Measurements from ENCODE around the gene CDC37.
A peak's percentile ranks its signal among the peaks of the same experiment; 100 is the strongest.

Gene CDC37

DNA sequence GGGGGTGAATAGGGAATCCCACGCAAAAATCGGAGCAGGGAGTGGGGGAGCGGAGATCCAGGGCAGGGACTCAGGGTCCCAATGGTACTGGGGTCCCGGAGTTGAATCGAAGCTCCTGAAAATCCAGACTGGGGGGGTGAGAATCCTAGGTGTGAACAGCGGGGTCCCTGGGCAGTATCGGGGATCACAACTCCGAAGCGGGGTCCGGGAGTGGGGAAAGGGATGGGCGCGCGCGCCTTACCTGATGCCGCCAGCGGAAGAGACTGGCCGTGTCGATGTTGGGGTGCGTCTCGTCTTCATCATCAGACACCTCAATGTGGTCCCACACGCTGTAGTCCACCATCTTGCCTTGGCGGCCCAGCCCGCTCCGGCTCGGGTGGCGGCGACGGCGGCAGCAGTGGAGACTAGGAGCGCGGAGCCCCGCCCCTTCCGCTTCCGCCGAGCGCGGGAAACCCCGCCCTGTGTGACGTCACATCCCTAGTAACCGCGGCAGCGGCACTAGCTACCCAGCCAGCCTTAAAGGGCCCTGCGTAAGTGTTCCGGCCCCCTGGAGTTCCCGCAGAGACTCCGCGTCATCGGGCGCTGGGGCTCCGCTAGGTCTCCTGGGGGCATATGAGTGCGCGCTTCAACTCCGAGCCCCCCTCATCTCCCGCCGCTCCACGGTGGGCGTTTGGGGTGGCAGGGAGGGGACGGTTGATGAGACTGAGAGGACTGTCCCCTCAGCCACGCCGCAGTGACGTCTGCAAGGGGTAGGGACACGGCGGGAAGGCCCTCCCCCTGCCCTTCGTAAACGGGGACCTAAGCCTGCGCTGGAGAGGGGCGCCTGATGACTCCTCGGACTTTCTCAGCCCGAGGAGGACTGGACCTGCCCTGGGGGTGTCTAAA, at the start of gene CDC37:
Gene CDC37, minus strand, starts transcription at position 406 of the 885 bp plus-strand sequence. Its CDS starts 63 bp downstream, at position 343.
- peak within 1 kb of the TSS; percentile 35 to 93 (median 84) for H3K27ac ChIP-seq
- H3K4me3 ChIP-seq = peak within 1 kb of the TSS; percentile 78 to 93 (median 81)

DNA sequence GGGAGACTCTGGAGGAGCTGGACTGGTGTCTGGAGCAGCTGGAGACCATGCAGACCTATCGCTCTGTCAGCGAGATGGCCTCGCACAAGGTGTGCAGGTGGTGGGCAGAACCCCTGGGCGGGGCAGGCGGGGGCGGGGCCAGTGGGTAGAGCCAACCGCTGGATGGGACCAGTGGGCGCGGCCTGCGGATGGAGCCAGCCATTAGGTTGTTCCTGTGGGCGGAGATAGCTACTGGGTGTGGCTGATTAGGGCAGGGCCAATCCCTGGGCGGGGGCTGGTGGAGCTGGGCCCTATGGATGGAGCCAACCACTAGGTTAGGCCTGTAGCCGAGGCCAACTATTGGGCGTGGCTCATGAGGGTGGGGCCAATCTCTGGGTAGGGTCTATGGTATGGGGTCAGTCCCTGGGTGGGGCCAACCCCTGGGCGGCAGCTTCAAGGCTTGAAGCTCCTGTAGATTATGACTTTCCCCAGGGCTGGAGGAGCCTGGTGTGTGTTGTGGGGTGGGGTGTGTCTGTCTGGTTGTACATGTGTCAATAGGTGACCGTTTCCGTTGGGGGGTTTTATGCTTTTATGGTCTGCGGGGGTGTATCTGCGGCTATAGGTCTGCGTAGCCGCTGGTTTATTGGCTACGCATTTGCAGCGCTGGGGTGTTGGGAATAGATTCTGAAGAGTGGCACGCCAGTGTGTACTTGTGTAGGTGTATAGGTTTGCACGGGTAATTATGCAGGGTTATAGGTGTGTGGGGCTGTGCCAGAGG, 47.7 kb upstream of the CDC37 start:
- no peak overlapping the region for H3K4me3 ChIP-seq
- H3K27ac ChIP-seq = no peak overlapping the region

DNA sequence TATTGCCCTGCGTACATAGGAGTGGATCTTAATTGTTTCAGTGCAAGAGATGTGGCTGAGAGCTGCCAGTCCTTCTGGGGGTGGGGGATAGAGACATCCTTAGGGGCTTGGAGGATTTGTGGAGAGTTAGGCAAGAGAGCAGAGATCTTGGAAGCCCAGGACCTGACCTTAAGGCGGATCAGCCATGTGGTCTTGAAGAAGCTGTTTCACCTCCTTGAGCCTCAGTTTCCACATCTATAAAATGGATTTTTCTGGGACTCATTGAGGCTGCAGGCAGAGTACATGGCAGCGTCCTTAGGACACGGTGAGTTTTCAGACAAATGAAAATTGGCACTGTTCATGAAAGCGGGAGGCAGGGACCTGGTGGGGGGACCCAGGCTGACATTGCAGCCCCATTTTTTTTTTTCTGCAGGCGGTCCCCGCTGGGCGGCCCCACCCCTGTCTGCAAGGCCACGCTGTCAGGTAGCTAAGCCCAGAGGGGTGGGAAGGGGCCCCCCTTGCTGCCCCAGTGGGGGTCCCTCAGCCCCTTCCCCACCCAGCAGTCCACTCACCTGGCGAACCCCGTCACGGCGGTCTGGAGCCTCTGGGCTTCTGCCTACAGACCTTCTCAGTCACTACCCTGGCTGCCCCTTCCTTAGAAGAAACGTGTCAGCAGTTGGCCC, 47.0 kb upstream of the CDC37 start:
- H3K4me3 ChIP-seq = no peak overlapping the region
- H3K27ac ChIP-seq = no peak overlapping the region

DNA sequence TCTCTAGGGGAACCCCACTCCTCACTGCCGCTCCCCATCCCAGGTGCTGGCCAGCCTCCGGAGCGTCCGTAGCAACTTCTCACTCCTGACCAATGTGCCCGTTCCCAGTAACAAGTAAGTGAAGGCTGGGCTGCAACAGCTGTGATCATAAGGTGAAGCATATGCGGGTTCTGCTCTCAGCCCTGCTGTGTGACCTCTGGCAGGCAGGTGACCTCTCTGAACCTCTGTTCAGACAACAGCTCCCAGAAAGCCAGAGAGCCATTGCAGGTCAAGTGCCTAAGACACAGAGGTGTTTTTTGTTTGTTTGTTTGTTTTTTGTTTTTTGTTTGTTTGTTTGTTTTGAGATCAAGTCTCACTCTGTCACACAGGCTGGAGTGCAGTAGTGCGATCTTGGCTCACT, 45.7 kb upstream of the CDC37 start:
- H3K27ac ChIP-seq = no peak overlapping the region
- no peak overlapping the region for H3K4me3 ChIP-seq

DNA sequence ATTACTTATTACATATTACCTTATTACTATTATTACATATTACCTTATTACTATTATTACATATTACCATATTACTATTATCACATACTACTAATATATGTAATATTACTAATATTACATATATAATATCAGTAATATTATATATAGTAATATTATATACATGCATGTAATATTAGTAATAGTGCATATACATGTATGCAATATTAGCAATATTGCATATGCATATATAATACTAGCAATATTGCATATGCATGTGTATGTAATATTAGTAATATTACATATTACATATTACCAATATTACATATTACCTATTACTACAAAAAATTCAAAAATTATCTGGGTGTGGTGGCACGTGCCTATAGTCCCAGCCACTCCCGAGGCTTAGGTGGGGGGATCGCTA, 39.4 kb upstream of the CDC37 start:
- no peak overlapping the region for H3K27ac ChIP-seq
- no peak overlapping the region for H3K4me3 ChIP-seq

DNA sequence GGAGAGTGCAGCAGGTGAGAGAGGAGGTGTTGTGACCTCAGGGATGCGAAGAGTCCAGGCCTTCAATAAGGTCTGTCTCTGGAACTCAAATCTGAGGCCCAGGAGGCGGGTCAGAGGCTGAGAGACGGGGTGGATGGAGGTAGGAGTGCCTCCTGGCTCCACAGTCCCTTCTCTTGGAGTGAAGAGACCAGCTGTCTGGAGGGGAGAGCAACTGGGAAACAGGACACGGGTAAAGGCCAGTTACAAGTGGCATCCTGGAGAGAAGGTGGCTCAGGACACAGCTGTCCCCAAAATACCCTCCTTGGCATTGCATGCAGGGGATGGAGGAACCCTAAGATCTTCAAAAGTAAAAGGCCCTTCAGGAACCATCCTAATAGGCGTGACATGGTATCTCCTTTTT, 36.2 kb upstream of the CDC37 start:
- Histone ChIP-seq H3K27ac (no peak overlapping the region), H3K4me3 (no peak overlapping the region)

DNA sequence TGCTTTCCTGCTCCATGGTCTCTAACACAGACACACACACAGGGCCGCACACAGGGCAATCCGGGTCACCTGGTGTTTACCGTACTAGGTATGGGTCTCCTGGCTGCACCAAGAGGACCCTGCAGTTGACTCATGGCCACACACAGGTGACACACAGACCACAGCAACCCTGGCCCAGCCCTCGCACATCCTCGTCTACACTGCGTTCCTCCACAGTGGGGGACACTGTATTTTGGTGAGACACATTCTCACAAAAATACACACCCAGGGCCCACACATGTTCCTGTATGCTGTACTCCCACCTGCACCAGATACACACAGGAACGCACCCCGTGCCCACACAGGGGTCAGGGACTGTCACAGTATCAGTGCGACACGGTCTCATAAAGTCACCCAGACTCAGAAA, 29.8 kb upstream of the CDC37 start:
- H3K27ac ChIP-seq = peak overlapping the region in 3 of 21 experiments; percentile 73 to 85 (median 81)
- no peak overlapping the region for H3K4me3 ChIP-seq

DNA sequence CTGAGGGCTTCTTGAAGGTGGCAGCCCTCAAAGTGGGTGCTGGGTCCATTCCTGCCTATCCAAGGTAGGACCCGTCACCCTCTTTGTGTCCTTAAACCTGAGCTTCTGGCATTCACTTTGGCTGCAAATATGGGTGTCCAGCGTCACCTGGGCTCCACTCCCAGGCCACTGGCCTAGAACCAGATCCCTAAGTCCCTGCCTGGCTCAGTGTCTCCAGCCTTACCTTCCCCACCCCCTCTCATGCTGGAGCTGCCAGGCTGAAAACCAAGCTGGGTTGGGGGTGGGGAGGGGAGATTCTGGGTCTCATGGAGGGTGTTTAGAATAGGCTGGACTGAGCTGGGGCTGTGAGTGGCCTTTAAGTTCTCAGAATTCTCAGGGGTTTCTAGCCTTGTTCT, 29.4 kb upstream of the CDC37 start:
- H3K4me3 ChIP-seq = peak overlapping the region in 6 of 7 experiments; percentile 35 to 51 (median 47)
- peak overlapping the region in 13 of 21 experiments; percentile 62 to 85 (median 76) for H3K27ac ChIP-seq

DNA sequence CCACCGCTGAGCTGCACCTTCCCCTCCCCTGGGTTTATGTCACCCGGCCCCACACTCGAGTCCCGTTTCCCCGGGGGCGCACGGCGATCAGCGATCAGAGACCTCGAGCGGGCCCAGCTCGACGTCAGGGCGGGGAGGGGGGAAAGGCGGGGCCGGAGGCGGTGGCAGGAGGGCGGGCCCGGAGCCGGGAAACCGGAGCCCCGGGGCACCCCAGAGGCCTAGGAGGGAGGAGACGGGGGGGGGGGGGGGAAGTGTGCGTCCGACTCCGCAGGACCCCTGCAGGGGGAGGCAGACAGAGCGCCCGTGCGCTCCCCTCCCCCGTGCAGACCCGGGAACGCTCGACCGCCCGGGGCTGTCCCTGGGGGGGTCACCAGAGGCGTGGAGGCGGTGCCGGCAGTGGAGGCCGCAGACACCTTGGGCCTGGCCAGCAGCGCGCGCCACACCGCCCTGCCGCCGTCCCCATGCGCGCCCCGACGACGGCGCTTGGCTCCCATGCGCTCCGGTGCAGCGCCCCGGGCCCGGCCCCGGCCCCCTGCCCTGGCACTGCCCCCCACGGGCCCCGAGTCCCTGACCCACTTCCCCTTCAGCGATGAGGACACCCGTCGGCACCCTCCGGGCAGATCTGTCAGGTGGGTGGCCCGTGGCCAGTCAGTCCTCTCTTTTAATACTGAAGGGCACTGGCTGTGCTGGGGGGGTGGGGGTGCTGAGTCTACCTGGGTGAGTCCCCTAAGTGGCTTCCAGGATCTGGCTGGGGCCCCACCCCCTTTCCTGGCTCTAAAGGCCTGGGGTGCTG, 28.8 kb upstream of the CDC37 start:
- peak overlapping the region in 20 of 21 experiments; percentile 7 to 85 (median 70) for H3K27ac ChIP-seq
- peak overlapping the region; percentile 35 to 51 (median 46) for H3K4me3 ChIP-seq

DNA sequence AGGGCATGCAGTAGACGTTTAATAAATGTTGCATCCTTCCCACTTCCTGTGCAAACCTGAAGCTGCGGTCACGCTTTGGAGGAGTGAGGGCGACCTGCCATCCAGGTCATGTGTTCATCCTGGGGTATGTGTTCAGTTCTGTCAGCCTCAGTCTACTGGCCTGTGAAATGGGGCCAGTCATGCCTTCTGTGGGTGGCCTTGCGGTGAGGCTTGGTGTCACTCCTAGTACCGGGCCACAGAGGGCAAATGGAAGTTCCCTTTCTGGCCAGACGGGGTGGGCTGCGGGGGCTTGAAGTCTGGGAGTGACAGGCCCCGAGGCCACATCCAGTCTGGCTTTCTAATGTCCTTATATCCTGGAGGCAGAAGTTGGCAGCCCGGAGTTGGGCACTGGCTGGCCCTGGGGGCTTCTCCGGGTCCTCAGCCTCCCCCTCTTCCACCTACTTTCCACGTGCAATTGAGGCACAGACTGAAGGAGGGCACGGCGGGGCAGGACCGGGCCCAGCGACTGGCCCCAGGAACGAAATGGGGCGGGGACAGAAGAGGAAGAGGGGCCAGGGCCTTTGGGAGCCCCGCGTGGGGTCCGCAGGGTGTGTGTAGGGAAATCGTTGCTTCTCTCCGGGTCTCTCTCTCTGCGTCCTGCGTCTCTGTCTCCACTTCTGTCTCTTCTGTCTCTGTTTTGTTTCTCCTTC, 28.1 kb upstream of the CDC37 start:
- Histone ChIP-seq H3K4me3 (peak overlapping the region; percentile 35 to 51 (median 46)), H3K27ac (peak overlapping the region in 20 of 21 experiments; percentile 7 to 85 (median 70))

DNA sequence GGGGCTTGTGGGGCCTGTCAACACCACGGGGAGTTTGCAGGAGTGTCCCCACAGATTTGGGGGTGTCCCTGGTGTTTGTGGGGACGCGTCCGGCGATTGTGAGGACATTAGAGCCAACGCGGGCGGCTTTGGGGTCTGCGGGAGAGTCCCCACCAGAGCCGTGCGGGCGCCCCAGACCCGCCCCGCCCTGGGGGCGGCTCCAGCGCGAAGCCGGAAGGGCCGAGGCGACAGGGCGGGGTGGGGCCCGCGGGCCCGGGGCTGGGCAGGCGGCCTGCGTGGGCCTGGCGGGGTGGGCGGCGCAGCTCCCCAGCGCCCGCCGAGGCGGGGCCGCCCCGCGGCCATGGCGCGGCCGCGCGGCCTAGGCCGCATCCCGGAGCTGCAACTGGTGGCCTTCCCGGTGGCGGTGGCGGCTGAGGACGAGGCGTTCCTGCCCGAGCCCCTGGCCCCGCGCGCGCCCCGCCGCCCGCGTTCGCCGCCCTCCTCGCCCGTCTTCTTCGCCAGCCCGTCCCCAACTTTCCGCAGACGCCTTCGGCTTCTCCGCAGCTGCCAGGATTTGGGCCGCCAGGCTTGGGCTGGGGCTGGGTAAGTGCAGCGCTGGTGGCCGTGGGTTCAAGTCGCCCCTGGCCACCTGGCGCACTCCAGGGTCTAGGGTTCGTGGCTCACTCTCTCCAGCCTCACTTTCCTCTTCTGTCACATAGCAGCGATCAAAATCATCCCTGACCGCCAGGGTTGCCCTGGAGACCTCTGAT, 27.3 kb upstream of the CDC37 start:
- H3K27ac ChIP-seq = peak overlapping the region in 19 of 21 experiments; percentile 21 to 85 (median 69)
- H3K4me3 ChIP-seq = peak overlapping the region; percentile 35 to 51 (median 46)

DNA sequence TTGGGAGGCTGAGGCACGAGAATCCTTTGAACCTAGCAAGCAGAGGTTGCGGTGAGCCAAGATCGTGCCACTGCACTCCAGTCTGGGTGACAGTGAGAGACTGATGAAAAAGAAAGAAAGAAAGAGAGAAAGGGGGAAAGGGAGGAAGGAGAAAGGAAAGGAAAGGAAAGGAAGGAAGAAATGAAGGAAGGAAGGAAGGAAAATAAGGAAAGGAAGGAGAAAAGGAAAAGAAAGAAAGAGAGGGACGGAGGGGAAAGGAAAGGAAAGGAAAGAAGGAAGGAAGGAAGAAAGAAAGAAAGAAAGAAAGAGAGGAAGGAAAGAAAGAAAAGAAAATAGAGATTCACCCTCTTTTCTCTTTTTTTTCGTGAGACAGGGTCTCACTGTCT, 25.6 kb upstream of the CDC37 start:
- Histone ChIP-seq H3K4me3 (no peak overlapping the region), H3K27ac (peak overlapping the region in 7 of 21 experiments; percentile 1 to 81 (median 44))

DNA sequence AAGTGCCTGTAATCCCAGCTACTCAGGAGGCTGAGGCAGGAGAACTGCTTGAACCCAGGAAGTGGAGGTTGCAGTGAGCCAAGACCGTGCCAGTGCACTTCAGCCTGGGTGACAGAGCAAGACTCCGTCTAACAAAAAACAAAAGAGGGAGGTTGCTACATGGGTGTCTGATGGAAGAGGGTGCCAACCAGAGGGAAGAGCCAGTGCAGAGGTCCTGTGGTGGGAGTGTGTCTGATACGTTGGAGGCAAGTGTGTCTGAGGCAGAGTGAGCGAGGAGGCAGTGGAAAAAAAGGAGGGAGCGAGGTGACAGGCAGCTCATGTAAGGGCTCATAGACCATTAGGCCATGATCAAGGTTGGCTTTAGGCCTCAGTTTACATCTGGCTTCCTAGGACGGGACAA, 23.8 kb upstream of the CDC37 start:
- Histone ChIP-seq H3K27ac (peak overlapping the region in 3 of 21 experiments; percentile 11 to 67 (median 50)), H3K4me3 (no peak overlapping the region)

DNA sequence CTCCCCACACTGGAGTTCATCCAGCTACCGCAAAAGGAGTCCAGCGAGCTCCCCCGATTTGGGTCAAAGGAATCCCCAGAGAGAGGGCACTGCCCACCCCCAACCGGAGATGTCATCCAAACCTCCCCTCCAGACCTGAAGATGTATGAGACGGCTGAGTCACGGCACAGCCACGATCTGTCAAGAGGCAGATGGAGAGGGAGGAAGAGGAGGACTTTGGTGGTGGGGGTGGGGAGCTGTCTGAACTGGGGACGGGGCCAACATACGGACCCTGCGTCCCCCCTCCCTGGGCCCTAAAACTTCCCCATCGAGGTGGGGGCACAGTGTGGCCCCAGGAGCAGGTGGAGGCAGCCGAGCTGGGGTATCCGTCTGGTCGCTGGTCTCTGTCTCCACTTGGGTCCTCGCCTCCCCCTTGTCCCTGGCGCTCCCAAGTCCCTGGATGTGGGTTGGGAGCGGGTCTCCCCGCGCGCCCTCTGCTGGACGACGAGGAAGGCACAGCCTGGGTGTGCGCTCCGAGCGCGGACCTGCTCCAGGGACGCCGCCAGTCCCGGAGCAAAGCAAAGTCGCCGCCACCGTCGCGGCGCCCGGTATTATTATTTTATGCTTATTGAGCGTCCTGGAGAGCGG, 20.8 kb upstream of the CDC37 start:
- Histone ChIP-seq H3K27ac (peak overlapping the region in 15 of 21 experiments; percentile 1 to 85 (median 54)), H3K4me3 (peak overlapping the region; percentile 6 to 28 (median 12))

DNA sequence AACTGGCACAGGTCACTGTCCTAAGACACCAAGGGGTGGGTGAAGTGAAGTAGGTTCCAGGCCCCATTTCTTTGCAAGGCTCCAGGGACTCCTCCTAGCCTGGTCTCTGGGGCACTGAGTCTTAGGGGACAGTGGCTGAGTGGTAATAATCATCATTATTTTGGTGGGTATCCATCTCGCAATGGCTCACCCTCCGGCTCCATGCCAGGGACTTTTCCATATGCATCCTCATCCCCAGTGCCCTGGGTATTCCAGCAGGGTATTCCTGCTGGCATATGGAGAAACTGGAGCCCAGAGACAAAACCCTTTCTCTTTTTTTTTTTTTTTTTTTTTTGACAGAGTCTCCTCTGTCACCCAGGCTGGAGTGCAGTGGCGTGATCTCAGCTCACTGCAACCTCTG, 19.5 kb upstream of the CDC37 start:
- H3K27ac ChIP-seq = no peak overlapping the region
- H3K4me3 ChIP-seq = no peak overlapping the region

DNA sequence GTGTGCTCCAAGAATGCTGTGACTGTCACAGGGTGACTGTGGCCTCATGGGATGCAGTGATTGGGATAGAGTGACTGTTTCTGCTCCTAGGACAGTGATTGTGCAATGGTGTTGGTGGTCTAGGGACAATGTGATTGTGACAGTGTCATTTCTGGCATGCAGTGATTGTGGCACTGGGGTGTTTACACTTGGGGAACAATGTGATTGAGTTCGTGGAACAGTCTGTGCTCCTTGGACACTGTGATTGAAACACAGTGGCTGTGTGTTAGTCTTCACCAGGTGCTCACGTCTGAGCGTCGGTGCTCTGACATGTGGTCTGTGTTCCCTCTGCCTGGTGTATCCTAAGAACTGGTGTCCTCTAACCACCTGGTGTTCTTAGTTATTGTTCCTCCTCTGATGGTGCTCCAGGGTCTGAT, 18.7 kb upstream of the CDC37 start:
- Histone ChIP-seq H3K27ac (no peak overlapping the region), H3K4me3 (no peak overlapping the region)

DNA sequence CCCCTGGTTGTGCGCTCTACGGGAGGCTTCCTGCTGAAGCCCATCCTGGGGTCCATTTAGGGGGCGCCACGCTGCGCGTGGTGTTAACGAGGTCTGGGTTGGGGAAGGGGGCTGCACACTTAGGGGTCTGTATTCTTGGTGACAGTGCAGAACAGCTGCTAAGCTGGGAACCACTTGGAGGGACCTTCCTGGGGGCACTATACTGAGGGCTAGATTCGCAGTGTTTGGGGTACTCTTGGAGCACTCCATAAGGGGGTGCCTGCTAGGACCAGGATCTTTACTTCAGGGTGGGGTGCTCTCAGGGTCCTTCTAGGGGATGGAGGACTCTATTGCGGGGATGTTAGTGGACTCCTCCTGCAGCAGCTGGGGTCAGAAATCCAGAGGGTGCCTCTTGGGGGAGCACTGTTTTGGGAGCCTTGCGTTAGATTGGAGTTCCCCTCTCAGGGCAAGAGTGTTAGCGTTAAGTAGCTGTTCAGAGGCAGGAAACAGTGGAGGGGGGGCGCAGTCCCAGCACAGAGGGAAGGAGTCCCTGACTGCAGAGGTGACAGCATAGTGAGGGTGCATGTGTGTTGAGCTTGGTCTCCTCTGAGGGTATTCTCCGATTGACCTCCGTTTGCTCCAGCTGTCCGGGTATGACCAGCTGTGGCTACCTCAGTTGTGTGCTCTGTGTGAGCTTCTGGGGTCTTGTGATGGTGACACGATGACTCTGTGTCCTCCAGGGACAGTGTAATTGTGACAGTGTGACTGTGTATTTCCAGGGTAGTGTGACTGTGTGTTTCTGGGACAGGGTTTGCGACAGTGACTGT, 18.1 kb upstream of the CDC37 start:
- Histone ChIP-seq H3K4me3 (peak overlapping the region in 4 of 7 experiments; percentile 16 to 36 (median 30)), H3K27ac (peak overlapping the region in 1 of 21 experiments; percentile 51)

Data from skin epidermis (tissue), 12 donors.